Measurements from ENCODE around the gene AMZ1.

DNA sequence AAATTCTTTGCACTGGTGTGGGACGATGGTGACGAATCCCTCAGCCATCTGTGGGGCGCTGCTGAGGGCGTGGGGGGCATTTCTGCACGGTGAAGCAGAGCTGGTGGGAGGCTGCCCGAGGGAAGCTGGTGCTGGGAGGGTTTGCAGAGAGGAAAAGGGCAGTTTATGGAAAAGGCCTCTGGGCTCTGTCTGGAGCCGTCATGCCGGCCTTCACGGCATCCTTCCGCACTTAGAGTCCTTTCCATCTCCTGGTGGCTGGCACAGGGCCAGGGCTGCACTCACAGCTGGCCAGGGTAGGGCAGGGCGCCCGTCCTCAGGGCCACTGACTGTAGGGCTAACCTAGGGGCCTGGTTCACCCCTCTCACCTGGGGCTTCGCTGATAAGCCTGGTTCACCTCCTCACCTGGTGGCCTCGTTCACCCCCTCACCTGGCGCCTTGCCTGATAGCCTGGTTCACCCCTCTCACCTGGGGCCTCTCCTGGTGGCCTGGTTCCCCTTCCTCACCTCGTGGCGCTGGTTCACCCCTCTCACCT, 598 bp upstream of the AMZ1 start:
- TF ChIP-seq EZH2 (IDR thresholded peaks at IDR 0.05; ENCODE audit: insufficient read depth, poor library complexity, severe bottlenecking) (no peak), EZH2phosphoT487 (IDR thresholded peaks at IDR 0.05; ENCODE audit: insufficient read depth, low read depth) (no peak)
